DLD1 (cell line): Measurements from ENCODE around the gene BBS10.
"Not testable (repeated sequence)": the region's sequence is repeated elsewhere in the genome, so short reads cannot be mapped to it uniquely, and the experiment has no call there.

ENCODE experiments used
- in situ Hi-C: cut with HindIII; loops from 2 replicates; pipeline ENCODE4 v1.10.0; 2017; ENCODE audit warnings: low sequenced_read_pairs

BBS10 gene

GRCh38 chr12:76348079-76348901 lies at the start of gene BBS10:
BBS10 (minus strand) TSS chr12:76348415; CDS start chr12:76348358, 57 bp downstream.
- in situ Hi-C loops: no loop called here

- in situ Hi-C loops: no loop called here
Observed at GRCh38 chr12:76391461-76391860, 43.2 kb upstream of the BBS10 start.

GRCh38 chr12:76387614-76388013 lies 39.4 kb upstream of the BBS10 start:
- in situ Hi-C loops: no loop called here

- in situ Hi-C loops: no loop called here
Observed at GRCh38 chr12:76384560-76384959, 36.3 kb upstream of the BBS10 start.

GRCh38 chr12:76383988-76384387 lies 35.8 kb upstream of the BBS10 start:
- in situ Hi-C loops: no loop called here

GRCh38 chr12:76379261-76379660 lies 31.0 kb upstream of the BBS10 start:
- in situ Hi-C loops: no loop called here

- in situ Hi-C loops: not testable (repeated sequence)
Observed at GRCh38 chr12:76376876-76377275, 28.7 kb upstream of the BBS10 start.

- in situ Hi-C loops: no loop called here
Observed at GRCh38 chr12:76375939-76376338, 27.7 kb upstream of the BBS10 start.

- in situ Hi-C loops: no loop called here
Observed at GRCh38 chr12:76375470-76375869, 27.3 kb upstream of the BBS10 start.

GRCh38 chr12:76374386-76375020 lies 26.3 kb upstream of the BBS10 start:
- in situ Hi-C loops: no loop called here

- in situ Hi-C loops: no loop called here
Observed at GRCh38 chr12:76368230-76368629, 20.0 kb upstream of the BBS10 start.

- in situ Hi-C loops: no loop called here
Observed at GRCh38 chr12:76366163-76366562, 17.9 kb upstream of the BBS10 start.

GRCh38 chr12:76364131-76364530 lies 15.9 kb upstream of the BBS10 start:
- in situ Hi-C loops: not testable (repeated sequence)

- in situ Hi-C loops: no loop called here
Observed at GRCh38 chr12:76360316-76360715, 12.1 kb upstream of the BBS10 start.

GRCh38 chr12:76356071-76356470 lies 7.9 kb upstream of the BBS10 start:
- in situ Hi-C loops: no loop called here

- in situ Hi-C loops: no loop called here
Observed at GRCh38 chr12:76346798-76347420, 1.3 kb downstream of the BBS10 start.

GRCh38 chr12:76346236-76346635 lies 2.0 kb downstream of the BBS10 start:
- in situ Hi-C loops: no loop called here

GRCh38 chr12:76345569-76345968 lies 2.6 kb downstream of the BBS10 start:
- in situ Hi-C loops: no loop called here

GRCh38 chr12:76341436-76342030 lies 6.7 kb downstream of the BBS10 start:
- in situ Hi-C loops: no loop called here

GRCh38 chr12:76340680-76341435 lies 7.4 kb downstream of the BBS10 start:
- in situ Hi-C loops: no loop called here

GRCh38 chr12:76337583-76337982 lies 10.6 kb downstream of the BBS10 start:
- in situ Hi-C loops: no loop called here
